GM12873 (cell line): ENCODE measurements around the gene IGSF21.

Experiments used
- CTCF ChIP-seq: IDR thresholded peaks from 2 replicates; pipeline ENCODE4 v1.5.1; 2012; ENCODE audit warnings: low read depth, mild to moderate bottlenecking, moderate library complexity, low read length, control low read depth; ENCODE audit not compliant: insufficient read depth; ENCODE audit errors: missing control alignments

IGSF21 gene

GRCh38 chr1:18305182-18305795 is 197.7 kb downstream of the IGSF21 start:
- TF ChIP-seq CTCF = no peak

GRCh38 chr1:18307329-18307898 is 199.8 kb downstream of the IGSF21 start:
- TF ChIP-seq CTCF = no peak

- no peak for TF ChIP-seq CTCF
Observed at GRCh38 chr1:18309552-18310155, 202.1 kb downstream of the IGSF21 start.

- TF ChIP-seq CTCF = no peak
Observed at GRCh38 chr1:18312961-18313360, 205.4 kb downstream of the IGSF21 start.

- TF ChIP-seq CTCF = no peak
Observed at GRCh38 chr1:18313523-18313922, 205.9 kb downstream of the IGSF21 start.

- TF ChIP-seq CTCF = no peak
Observed at GRCh38 chr1:18314399-18314798, 206.8 kb downstream of the IGSF21 start.

- TF ChIP-seq CTCF = no peak
Observed at GRCh38 chr1:18315449-18315848, 207.9 kb downstream of the IGSF21 start.
